Fibroblast of skin of scalp (primary cell): Measurements from ENCODE around the gene SPDYE17. TPM values are rescaled to one million over a fixed set of nuclear protein-coding genes. Genes with fewer than 3 reads are reported as not detected.
"Not testable (repeated sequence)": the region's sequence is repeated elsewhere in the genome, so short reads cannot be mapped to it uniquely, and the experiment has no call there.

Experiments
- DNase-seq: peaks from one replicate; pipeline ENCODE4 v3.0.0-alpha.2; 2013
- polyA plus RNA-seq, 2 experiments: library from polyadenylated mRNA; unstranded; fragments of 120-200 nt; gene quantifications; one replicate each; pipeline ENCODE4 v1.2.1, GENCODE V29; 2013; ENCODE audit not compliant: insufficient read length in 2 of 2

Gene SPDYE17, protein sequence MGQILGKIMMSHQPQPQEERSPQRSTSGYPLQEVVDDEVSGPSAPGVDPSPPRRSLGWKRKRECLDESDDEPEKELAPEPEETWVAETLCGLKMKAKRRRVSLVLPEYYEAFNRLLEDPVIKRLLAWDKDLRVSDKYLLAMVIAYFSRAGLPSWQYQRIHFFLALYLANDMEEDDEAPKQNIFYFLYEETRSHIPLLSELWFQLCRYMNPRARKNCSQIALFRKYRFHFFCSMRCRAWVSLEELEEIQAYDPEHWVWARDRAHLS
- not detected for polyA plus RNA-seq (2013, experiment 1 of 2; ENCODE audit: insufficient read length)
- polyA plus RNA-seq (2013, experiment 2 of 2; ENCODE audit: insufficient read length), result not detected

DNA sequence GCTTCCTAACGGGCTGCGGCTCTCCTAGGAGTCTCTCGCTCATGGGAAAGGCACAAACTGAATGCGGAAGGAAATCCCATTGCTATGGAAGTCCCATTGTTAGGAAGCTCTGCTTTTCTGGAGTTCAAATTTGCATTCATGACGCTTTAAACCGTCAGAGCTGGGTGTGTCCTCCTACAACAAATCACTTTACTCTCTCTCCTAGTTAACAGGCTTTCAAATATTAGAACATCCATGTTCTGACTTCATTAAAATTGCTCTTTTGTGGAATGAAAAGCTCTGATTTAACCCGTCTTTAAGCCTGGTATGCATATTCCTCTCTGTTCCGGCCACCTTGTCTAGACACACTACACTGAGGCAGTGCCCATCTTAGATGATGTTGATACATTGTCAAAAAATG lies at the start of gene SPDYE17:
Gene SPDYE17 (minus strand): TSS at position 101 of the 400 bp plus-strand sequence. CDS start 1,791 bp downstream, outside the sequence.
- DNase-seq, result not testable (repeated sequence)

DNA sequence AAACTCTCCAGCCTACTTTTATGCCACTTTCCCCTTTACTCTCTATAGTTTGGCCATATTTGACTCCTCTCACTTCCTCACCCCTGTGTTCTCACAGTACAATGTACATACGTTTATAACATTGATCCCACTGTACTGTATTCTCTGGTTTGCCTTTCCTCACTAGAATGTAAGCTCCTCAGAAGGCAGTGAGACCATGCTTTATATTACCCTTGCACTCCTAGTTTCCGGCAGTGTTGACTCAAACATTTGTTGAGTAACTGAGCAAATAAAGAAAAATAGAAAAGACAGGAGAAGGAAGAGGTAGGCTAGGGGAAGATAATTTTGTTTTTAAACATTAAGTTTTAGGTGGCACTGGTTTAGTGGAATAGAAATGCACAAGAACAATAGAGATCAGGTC lies 48.1 kb upstream of the SPDYE17 start:
- not testable (repeated sequence) for DNase-seq

DNA sequence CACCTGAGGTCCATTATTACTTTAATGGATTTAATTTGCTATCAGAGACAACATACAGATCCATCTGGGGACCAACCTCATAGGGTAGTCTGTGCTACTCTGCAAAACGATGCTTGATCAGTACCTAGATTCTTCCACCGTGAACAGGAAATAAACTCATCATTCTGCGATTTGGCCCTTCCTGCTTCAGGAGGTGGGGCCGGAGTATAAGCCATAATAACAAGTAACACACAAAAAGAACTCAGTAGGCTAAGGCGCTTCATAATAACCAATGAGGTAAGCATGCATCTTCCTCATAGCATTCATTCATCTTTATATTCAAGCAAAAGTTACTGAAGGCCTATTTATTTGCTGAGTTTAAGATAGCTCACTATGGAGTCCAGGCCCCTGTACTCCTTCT lies 47.5 kb upstream of the SPDYE17 start:
- DNase-seq, result not testable (repeated sequence)

DNA sequence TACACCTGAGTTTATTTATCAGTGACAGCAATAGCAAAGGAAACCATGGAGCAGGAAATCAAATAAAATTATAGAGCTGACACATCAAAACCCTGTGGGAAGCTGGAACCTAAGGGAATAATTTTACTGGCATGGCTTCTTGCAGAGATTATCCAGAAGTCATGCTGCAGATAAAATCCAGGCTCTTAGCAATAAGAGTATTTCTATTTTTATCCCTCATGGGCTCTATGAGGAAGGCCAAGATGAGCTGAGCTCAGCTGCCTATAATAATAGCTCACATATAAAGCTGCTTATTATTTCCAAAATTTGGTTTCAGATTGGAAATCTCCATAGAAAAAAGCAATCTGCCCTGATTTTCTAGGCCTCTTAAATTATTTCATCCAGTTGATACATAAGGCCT lies 47.0 kb upstream of the SPDYE17 start:
- DNase-seq, result not testable (repeated sequence)

DNA sequence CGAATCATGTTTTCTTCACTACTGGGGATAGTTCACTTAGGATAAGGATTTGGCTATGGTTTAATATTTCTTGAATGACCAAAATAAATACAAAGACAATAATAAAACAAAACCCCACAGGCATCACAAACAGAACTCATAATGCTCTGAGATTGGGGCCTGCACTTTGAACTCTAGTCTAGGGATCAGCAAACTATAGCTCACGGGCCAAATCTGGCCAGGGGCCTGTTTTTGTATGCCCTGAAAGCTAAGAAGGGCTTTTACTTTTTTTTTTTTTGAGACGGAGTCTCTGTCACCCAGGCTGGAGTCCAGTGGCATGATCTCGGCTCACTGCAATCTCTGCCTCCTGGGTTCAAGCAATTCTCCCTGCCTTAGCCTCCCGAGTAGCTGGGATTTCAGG lies 44.9 kb upstream of the SPDYE17 start:
- DNase-seq, result not testable (repeated sequence)

DNA sequence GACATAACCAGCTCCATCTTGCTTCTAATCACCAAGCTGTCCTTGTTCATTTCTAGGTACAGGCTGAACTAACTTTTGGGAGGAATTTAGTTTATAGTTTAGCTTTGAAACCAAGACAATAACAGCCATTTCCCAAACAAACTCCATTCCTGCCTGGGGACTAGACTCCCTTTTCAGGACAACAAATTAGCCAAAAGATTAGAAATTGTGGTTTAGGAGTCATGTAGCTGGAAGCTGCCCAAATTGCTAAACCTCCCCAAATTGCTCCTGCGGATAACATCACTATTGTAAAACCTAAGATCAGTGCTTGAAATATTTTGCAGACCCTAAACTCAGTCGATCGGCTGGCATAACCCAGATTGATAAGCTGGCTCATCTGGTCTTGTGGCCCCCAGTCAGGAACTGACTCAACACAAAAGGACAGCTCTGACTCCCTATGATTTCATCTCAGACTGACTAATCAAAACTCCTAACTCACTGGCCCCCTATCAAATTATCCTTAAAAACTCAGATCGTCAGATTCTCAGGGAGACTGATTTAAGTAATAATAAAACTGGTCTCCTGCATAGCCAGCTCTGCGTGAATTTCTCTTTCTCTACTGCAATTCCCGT lies 42.7 kb upstream of the SPDYE17 start:
- DNase-seq, result not testable (repeated sequence)

DNA sequence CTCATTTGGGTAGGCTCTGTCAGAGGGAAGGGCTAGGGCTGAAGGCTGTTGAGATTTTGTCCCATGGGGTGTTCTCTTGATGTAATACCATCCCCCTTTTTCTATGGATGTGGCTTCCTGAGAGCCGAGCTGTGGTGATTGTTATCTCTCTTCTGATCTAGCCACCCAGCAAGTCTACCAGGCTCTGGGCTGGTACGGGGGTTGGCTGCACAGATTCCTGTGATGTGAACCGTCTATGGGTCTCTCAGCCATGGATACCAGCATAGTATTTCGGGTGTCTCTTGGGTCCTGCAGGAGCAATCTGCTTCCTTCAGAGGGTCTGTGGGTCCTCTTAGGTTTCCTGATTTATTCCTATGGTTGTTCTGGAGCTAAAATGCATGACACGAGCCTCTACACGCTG lies 38.9 kb upstream of the SPDYE17 start:
- DNase-seq, result not testable (repeated sequence)

DNA sequence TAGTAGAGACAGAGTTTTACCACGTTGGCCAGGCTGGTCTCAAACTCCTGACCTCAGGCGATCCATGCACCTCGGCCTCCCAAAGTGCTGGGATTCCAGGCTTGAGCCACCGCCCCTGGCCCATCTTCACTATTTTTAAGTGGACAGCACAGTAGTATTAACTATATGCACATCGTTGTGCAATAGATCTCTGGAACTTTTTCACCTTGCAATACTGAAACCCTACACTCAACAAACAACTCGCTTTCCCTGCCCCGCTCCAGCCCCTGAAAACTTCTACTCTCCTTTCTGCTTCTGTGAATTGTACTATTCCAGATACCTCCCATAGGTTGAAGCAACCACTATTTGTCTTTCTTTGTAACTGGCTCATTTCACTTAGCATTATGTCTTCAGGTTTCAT lies 33.7 kb upstream of the SPDYE17 start:
- DNase-seq, result not testable (repeated sequence)

DNA sequence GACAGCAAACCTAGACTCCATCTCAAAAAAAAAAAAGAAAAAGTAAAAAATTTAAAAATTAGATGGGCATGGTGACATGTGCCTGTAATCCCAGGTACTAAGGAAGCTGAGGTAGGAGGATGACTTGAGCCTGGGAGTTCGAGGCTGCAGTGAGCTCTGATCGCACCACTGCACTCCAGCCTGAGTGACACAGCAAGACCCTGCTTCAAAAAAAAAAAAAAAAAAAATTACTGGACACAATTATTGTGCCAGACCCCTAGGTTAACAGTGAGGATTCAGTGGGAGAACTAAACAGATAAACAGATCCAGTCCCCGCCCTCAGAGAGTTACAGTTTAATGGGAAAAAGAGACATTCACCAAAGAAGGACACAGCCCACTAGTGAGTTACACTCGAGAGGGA lies 31.6 kb upstream of the SPDYE17 start:
- DNase-seq, result not testable (repeated sequence)

DNA sequence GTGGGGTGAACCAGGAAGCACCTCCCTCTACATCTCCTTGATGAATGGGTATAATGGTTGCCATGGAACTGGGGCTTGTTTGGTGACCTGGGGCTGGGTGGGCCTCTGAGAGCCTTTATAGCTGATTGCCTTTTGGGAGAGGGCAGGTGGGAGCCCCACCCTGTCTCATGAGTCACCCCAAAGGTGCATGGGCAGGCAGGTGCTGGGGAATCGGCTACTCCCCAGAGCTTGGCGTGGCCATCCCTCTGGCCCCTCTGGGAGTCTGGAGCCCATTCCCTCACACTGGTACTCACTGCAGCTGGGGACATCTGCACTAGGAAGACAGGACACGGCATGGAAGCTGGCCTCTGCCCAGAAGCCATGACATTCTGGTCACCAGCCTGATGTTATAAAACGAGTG lies 30.4 kb upstream of the SPDYE17 start, which contains the start of gene SPDYE18:
Gene SPDYE18 (minus strand): TSS at position 2 of the 400 bp plus-strand sequence. CDS start 2,046 bp downstream, outside the sequence.
- not testable (repeated sequence) for DNase-seq

DNA sequence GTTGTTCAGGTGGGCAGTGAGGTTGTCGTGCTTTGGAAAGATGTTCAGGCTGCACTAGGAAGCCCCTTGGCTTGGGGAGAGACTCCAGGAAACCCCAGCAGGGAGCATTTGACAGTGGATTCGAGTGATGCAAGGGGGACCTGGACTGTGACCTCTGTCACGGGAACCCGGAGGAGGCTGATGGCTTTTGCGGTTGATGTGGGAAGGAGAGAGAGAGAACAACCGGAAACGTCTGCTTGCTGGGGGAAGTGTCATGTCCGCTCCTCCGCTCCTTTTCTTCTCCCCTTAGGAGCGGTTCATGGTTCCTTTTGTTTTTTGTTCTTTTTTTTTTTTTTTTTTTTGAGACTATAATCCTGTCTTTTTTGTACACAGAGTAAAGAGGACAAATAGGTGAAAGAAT lies 5.8 kb downstream of the SPDYE17 start:
- not testable (repeated sequence) for DNase-seq

DNA sequence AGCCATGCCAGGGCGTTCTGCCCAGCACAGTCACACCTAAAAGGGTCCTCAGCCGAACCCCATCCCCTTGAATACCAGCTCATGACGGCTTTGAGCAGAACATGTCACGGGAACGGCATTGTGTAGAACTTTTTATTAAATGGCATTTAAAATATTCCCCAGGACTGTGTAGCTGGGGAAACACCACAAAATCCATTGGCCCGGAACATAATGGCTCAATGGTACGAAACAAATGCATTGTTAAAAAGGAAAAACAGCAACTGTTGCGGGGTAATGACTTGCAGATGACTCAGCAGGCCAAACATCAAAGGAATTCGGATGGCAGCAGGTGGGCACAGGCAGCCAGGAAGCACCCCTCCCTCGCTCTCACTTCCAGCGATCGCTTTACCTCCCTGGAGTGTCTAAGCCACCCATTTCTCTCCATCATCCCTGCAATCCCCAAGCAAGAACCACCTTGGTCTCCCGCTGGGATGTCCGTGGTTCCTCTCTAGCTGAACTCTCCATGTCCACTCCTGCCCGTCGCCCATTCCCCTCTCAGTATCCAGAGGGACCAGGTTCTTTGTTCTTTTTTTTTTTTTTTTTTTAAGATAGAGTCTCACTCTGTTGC lies 22.0 kb downstream of the SPDYE17 start:
- DNase-seq, result peak; percentile 47

DNA sequence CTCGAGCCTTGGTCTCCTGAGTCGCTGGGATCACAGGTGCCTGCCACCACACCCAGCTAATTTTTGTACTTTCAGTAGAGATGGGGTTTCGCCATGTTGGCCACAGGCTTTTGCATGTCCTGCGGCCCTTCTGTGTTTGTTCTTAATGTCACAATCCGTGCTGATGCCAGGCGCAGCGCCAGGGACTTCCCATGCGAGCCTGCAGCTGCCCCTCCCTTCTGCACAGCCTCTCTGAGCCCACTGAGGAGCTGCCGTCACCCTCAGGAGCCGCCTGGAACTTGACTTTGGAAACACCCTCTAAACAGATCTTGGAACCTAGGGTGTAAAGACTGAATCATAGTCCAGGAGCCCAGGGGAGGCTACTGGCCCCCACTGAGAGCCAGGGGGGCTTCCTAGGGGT lies 24.2 kb downstream of the SPDYE17 start:
- not testable (repeated sequence) for DNase-seq

DNA sequence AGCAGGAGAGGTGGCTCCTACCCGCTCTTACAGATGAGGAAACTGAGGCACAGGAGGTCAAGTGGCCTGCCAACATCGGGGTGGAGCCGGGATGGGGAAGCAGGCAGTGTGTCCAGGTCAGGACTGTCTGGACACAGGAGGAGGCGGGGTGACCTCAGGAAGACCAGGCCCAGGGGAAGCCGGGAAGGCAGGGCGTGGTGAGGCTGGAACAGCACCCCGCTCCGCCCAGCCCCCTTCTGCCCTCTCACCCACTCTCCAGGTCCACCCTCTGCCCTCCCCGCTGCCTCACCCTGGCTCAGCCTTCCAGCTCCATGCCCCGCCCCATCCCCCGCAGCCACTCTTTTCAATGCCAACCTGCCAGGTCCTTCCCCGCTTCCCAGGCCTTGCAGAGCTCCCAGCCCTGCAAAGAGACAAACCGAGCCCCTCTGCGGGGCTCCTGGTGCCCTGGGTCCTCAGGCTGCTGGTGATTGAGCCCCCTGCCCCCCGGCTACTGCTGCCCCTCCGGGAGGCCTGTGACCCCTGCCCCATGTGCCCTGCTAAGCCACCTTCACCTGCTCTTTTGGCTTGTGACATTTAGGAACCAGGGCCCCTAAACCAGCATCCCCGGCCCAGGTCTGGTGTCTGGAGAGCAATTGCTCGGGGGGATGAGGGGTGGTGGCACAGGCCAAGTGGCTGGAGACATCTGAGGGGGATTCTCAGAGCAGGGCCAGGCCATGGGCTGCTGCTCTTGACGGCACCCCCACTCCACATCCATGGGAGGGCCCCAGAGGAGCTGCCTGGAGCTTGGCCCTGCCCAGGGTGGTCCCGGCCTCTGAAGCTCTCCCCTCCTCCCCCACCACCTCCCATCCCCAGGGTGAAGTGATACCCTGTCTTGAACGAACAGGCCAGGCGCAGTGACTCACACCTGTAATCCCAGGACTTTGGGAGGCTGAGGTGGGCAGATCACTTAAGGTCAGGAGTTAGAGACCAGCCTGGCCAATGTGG lies 25.7 kb downstream of the SPDYE17 start:
- not testable (repeated sequence) for DNase-seq

DNA sequence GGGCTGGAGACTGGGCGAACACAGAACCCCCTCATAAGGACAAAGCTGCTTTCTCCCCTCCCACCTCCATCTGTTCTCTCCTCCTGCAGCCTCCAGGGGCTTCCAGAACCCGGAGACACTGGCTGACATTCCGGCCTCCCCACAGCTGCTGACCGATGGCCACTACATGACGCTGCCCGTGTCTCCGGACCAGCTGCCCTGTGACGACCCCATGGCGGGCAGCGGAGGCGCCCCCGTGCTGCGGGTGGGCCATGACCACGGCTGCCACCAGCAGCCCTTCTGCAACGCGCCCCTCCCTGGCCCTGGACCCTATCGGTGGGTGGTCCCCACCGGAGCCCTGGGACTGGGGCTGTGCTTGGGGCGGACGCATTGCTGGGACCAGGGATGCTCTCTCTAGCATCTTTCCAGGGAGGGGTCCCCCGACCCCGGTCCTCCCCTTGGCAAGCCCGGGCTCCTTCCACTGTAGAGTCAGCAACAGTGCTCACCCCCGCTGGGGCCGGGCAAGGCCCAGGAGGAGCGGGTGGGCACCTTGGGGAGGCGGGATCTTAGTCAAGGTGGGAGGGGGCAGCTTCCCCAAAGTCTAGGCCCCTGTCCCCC lies 26.6 kb downstream of the SPDYE17 start:
- not testable (repeated sequence) for DNase-seq

DNA sequence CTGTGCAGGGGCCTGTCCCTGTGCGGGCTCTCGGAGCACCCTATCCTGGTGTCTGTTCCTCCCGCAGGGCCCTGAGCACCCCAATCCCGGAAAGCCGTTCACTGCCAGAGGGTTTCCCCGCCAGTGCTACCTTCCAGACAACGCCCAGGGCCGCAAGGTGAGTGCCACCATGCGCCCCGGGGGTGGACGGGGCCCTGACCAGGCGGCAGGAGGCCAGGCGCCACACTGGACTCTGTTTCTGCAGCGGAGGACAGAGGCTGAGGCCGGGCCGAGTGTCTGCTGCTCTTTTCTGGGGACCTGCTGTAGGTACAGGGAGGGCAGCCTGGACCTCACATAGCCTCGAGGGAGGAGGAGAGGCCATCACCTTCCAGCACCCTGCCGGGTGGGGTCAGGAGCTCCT lies 28.0 kb downstream of the SPDYE17 start:
- not testable (repeated sequence) for DNase-seq

DNA sequence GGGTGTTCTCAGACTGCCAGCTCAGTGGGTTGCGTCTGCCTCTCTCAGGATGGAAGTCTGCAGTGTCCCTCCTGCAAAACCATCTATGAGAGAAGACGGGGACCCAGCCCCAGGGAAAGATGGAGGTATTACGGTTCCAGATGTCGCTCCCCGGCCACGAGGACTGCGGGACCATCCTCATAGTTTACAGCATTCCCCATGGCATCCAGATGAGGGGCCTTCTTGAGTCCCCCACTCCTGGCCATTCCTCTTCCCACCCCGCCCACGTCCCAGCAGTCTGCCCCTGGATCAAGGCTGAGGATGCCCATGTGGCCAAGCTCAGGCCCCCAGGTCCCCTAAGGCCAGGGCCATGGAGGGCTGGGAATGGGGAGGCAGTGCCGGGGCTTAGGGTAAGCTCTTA lies 28.9 kb downstream of the SPDYE17 start:
- not testable (repeated sequence) for DNase-seq

DNA sequence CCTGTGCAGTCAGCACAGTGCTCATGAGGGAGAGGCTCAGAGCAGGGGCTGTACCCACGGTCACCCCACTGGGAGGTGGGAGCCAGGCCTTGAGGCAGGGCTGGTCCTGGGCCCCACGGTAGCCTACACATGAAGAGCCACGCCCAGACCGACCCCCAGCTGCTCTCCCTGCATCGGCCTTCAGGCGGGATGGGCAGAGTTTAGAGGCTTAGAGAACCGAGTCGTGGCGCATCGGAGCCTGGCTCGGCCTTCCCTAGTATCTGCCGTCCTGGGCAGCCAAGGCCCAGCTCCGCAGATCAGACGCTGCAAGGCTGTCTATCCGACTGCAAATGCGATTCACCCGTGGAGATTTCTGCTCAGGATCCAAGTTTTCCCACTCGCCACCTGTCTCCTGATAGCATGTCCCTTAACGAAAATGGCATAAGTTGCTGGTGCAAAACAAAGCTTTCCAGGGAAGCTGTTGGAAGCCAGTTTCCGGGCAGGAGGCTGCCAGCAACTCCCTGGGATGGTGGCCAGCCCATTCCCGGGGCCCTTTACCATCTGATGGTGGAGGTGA lies 29.4 kb downstream of the SPDYE17 start:
- not testable (repeated sequence) for DNase-seq

DNA sequence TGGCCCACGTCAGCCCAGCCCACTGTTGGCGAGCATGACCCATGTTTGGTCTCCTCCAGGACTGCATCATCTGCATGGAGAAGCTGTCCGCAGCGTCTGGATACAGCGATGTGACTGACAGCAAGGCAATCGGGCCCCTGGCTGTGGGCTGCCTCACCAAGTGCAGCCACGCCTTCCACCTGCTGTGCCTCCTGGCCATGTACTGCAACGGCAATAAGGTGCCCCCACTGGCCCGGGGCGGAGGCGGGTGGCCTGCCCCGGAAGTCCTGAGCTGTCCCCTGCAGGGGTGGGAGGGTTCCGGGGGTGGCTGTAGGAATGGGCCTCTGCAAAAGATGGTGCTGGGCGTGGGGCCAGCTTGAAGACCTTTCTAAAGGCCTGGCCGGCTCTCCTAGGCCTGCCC lies 30.1 kb downstream of the SPDYE17 start:
- not testable (repeated sequence) for DNase-seq

DNA sequence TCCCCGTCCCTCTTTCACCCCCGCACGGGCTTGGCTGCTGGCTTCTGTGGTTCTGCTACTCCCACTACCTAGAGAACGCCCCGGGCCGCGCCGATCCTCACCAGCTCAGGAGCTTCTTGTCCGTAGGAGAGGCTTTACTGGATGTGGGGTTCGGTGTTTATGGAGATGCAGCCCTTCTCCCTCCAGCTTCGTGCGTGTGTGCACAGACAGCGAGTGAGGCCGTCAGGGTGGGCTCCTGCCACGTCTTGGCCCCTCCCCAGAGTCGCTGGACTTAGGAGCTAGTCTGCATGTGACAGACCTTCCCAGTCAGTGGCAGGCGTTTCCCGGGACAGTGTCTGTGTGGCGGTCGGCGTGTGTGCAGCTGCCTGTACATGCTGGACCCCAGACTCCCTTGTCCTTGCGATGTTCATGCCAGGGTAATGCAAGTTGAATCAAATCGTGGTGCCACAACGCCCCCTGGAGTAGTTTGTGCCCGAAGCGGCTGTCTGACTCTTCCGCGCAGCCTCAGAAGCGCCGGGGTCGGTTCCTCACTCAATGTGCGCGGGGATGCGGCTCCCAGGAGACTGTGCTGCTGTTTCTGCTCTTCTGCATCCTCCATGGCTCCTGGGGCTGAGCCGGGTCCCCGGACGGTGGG lies 32.6 kb downstream of the SPDYE17 start:
- not testable (repeated sequence) for DNase-seq
